HFF-Myc (cell line): ENCODE measurements around the gene PALM2AKAP2.

Experiments
- DNase-seq: peaks from one replicate; pipeline ENCODE4 v3.0.0-alpha.2; 2011; ENCODE audit warnings: low read depth; ENCODE audit errors: extremely low read depth
- H3K4me3 ChIP-seq: replicated peaks from 2 replicates; pipeline ENCODE4 v1.5.1; 2011; ENCODE audit warnings: low read depth, mild to moderate bottlenecking, control low read depth, low read length
- CTCF ChIP-seq: IDR thresholded peaks from 2 replicates; pipeline ENCODE4 v1.5.1; 2012; ENCODE audit warnings: mild to moderate bottlenecking, low read depth, low read length, control low read depth; ENCODE audit errors: missing control alignments

The PALM2AKAP2 gene

GRCh38 chr9:109811876-109812275 lies 31.9 kb downstream of the PALM2AKAP2 start:
- no peak for TF ChIP-seq CTCF
- H3K4me3 ChIP-seq, result no peak overlapping the region
- DNase-seq, result no peak

DNA sequence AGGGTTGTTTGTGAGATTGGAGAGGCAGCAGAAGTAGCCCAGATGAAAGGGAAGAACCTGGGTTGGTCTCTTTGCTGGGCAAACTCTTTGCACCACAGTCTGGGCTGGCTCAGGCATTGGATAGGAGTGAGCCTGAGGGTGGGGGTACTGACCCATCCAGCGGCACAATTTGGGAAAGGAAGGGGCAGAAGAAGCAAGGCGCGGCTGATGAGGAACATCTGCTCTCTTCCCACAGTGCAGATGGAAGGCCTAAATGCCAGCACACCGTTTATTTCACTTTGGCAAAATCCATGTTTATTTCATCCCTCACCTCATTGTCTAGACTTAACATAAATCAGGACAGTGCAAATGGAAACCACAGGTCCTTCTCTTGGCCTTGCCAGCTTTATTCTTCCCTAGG lies 32.3 kb downstream of the PALM2AKAP2 start:
- no peak for TF ChIP-seq CTCF
- no peak overlapping the region for H3K4me3 ChIP-seq
- DNase-seq, result no peak

DNA sequence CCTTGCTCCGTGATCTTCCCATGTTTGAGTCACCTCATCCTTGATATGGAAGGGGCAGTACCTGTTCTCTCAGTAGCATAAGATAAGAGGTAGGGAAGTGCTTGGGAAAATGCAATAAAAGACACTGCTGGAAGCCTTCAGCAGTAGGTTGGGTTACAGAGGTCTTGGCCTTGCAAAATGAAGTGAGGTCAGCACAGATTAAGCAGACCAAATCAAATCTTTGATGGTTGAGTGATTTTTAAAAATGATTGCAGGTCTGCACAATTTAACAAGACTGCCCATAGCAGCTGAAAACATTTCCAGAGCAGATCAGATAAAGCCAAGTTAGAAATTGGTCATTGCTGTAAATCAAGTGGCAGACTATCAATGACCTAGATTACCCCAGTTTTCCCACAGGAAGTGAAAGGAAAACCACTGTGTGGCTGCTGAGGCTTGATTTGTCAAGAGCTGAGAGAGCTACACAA lies 32.9 kb downstream of the PALM2AKAP2 start:
- TF ChIP-seq CTCF, result no peak
- no peak overlapping the region for H3K4me3 ChIP-seq
- DNase-seq, result no peak

GRCh38 chr9:109813303-109813702 lies 33.3 kb downstream of the PALM2AKAP2 start:
- DNase-seq, result no peak

GRCh38 chr9:109813829-109814228 lies 33.8 kb downstream of the PALM2AKAP2 start:
- TF ChIP-seq CTCF, result no peak
- H3K4me3 ChIP-seq, result no peak overlapping the region
- DNase-seq, result no peak

More at GRCh38 chr9:109813303-109813702, 33.3 kb downstream of the PALM2AKAP2 start:
- H3K4me3 ChIP-seq, result no peak overlapping the region
- TF ChIP-seq CTCF, result no peak

- H3K4me3 ChIP-seq, result no peak overlapping the region
- DNase-seq, result no peak
- TF ChIP-seq CTCF, result no peak
Measured at GRCh38 chr9:109815366-109815947, 35.5 kb downstream of the PALM2AKAP2 start.

DNA sequence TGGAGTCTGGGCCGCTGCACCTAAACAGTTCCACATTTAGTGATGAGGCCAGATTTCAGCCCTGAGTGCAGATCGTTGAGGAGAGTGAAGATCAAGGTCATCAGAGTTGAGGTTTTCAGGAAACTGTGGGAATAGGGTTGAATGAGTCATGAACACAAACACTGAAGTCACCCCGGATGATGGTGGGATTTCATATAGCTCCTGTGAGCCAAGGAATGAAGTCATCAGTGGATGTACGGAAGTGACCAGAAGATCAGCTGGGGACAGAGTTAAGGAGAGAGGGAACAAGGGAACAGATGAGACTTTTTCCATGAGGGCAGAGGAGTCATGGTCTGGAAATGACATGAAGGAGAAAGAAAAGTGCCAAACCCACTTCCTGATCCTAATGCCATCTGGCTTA lies 36.5 kb downstream of the PALM2AKAP2 start:
- DNase-seq, result peak; percentile 99
- no peak overlapping the region for H3K4me3 ChIP-seq
- TF ChIP-seq CTCF, result no peak
